Fibroblast of lung (primary cell): Measurements from ENCODE around the gene FBXL14. TPM values are rescaled to one million over a fixed set of nuclear protein-coding genes. Genes with fewer than 3 reads are reported as not detected.

Experiments
- DNase-seq, 2 donors: peaks; one replicate each; pipeline versions ENCODE4 v3.0.0 to v3.0.0-alpha.2; 2010; ENCODE audit warnings: low read depth in 2 of 2
- H2AFZ ChIP-seq: 2 replicates; pipeline ENCODE4 v1.5.1; 2012; ENCODE audit warnings: low read length, control low read depth, inconsistent platforms
- H3K27ac ChIP-seq: 2 replicates; pipeline ENCODE4 v1.5.1; 2011; ENCODE audit warnings: low read length, control low read depth; ENCODE audit not compliant: insufficient read depth
- H3K27me3 ChIP-seq: 2 replicates; pipeline ENCODE4 v1.5.1; 2011; ENCODE audit warnings: mild to moderate bottlenecking, low read length; ENCODE audit not compliant: control insufficient read depth, insufficient read depth
- H3K36me3 ChIP-seq: 2 replicates; pipeline ENCODE4 v1.5.1; 2011; ENCODE audit warnings: low read length; ENCODE audit not compliant: control insufficient read depth, insufficient read depth
- H3K4me1 ChIP-seq: 2 replicates; pipeline ENCODE4 v1.5.1; 2011; ENCODE audit warnings: low read length; ENCODE audit not compliant: control insufficient read depth, insufficient read depth; ENCODE audit errors: extremely low read depth
- H3K4me2 ChIP-seq: 2 replicates; pipeline ENCODE4 v1.5.1; 2011; ENCODE audit warnings: low read length, control low read depth; ENCODE audit not compliant: insufficient read depth; ENCODE audit errors: extremely low read depth
- H3K4me3 ChIP-seq, 4 experiments: fragments of 200-600 bp in 1 of 4; sonication (generic) in 1 of 4; replicated peaks in 1 of 4; 2 replicates each; pipeline ENCODE4 v1.5.1; 2011 to 2016; ENCODE audit warnings: low read length in 4 of 4, low read depth in 3 of 4, mild to moderate bottlenecking in 3 of 4, control low read depth in 2 of 4, inconsistent platforms in 1 of 4, mixed read lengths in 1 of 4; ENCODE audit not compliant: insufficient read depth in 1 of 4; ENCODE audit errors: control extremely low read depth in 1 of 4
- H3K79me2 ChIP-seq: 2 replicates; pipeline ENCODE4 v1.5.1; 2012; ENCODE audit warnings: mild to moderate bottlenecking, low read length, inconsistent platforms; ENCODE audit not compliant: control insufficient read depth, insufficient read depth
- H3K9ac ChIP-seq: 2 replicates; pipeline ENCODE4 v1.5.1; 2011; ENCODE audit warnings: mild to moderate bottlenecking, low read length, control low read depth; ENCODE audit not compliant: insufficient read depth
- H3K9me3 ChIP-seq: 2 replicates; pipeline ENCODE4 v1.5.1; 2012; ENCODE audit warnings: low read depth, low read length; ENCODE audit not compliant: control insufficient read depth, insufficient read depth
- H4K20me1 ChIP-seq: 2 replicates; pipeline ENCODE4 v1.5.1; 2011; ENCODE audit warnings: low read length; ENCODE audit not compliant: control insufficient read depth, insufficient read depth; ENCODE audit errors: extremely low read depth
- CTCF ChIP-seq, 2 donors: IDR thresholded peaks in 1 of 2; conservative IDR thresholded peaks in 1 of 2; 1 replicate in 1 of 2; 2 replicates in 1 of 2; pipeline ENCODE4 v1.5.1; 2011 to 2012; ENCODE audit warnings: low read length in 2 of 2, control low read depth in 1 of 2, inconsistent platforms in 1 of 2, low read depth in 1 of 2, mild to moderate bottlenecking in 1 of 2
- EZH2 ChIP-seq: IDR thresholded peaks from 2 replicates; pipeline ENCODE4 v1.5.1; 2012; ENCODE audit warnings: low read length, control low read depth, mild to moderate bottlenecking; ENCODE audit errors: missing control alignments
- polyA minus RNA-seq: library from RNA; depleted of rRNA, polyadenylated mRNA; stranded (reverse); fragments of >200 nt; gene quantifications from 2 replicates; pipeline ENCODE4 v1.2.3, GENCODE V29; 2011; ENCODE audit warnings: low replicate concordance
- polyA plus RNA-seq, 2 donors: library from polyadenylated mRNA; depleted of rRNA in 1 of 2; stranded (reverse) in 1 of 2; unstranded in 1 of 2; fragments of >200 nt; gene quantifications; 2 replicates each; pipeline ENCODE4 v1.2.1, GENCODE V29; 2011 to 2012; ENCODE audit warnings: missing spikeins in 1 of 2
- total RNA-seq: library from RNA; depleted of rRNA; stranded (reverse); fragments of >200 nt; gene quantifications from 2 replicates; pipeline ENCODE4 v1.2.1, GENCODE V29; 2014

Gene FBXL14, protein sequence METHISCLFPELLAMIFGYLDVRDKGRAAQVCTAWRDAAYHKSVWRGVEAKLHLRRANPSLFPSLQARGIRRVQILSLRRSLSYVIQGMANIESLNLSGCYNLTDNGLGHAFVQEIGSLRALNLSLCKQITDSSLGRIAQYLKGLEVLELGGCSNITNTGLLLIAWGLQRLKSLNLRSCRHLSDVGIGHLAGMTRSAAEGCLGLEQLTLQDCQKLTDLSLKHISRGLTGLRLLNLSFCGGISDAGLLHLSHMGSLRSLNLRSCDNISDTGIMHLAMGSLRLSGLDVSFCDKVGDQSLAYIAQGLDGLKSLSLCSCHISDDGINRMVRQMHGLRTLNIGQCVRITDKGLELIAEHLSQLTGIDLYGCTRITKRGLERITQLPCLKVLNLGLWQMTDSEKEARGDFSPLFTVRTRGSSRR
- total RNA-seq (6.4 TPM in 2 replicates), polyA plus RNA-seq (2.6 and 3.7 TPM in 2 replicates), polyA minus RNA-seq (5.9 and 6.7 TPM in 2 replicates)
- 3.0 and 4.7 TPM in 2 replicates for polyA plus RNA-seq (2012)

GRCh38 chr12:1594261-1595025, at the start of gene FBXL14:
TSS of gene FBXL14 (minus strand) at chr12:1594581. CDS start at chr12:1594066, 515 bp downstream.
- Histone ChIP-seq H3K4me3 (peak within 1 kb of the TSS; percentile 70 to 88 (median 74)), H2AFZ (peak within 1 kb of the TSS; percentile 47), H4K20me1 (peaks cover 2% of the 10 kb centered on the region), H3K36me3 (peaks cover 2% of the 10 kb centered on the region), H3K27me3 (no peaks in the 10 kb centered on the region), H3K9me3 (no peaks in the 10 kb centered on the region), H3K79me2 (peaks cover 75% of the 10 kb centered on the region), H3K4me1 (peaks cover 17% of the 10 kb centered on the region), H3K9ac (peak within 1 kb of the TSS; percentile 81), H3K4me2 (peak within 1 kb of the TSS; percentile 98), H3K27ac (peak within 1 kb of the TSS; percentile 86)
- DNase-seq = peak; percentile 87 to 88
- no peak for TF ChIP-seq EZH2
- TF ChIP-seq CTCF (conservative IDR thresholded peaks at IDR 0.05 in 1 of 2, IDR thresholded peaks at IDR 0.05 in 1 of 2; ENCODE audit: low read depth in 1 of 2, low read length in 2 of 2) = no peak

GRCh38 chr12:1643905-1644533, 49.6 kb upstream of the FBXL14 start:
- H3K79me2 ChIP-seq = peaks cover 13% of the 10 kb centered on the region
- TF ChIP-seq EZH2 (no peak), CTCF (conservative IDR thresholded peaks at IDR 0.05 in 1 of 2, IDR thresholded peaks at IDR 0.05 in 1 of 2; ENCODE audit: low read depth in 1 of 2, low read length in 2 of 2) (no peak)
- peak overlapping the region; percentile 78 for H3K4me2 ChIP-seq
- H3K27me3 ChIP-seq = no peaks in the 10 kb centered on the region
- no peak overlapping the region for H3K4me3 ChIP-seq
- peak overlapping the region; percentile 6 for H3K27ac ChIP-seq
- DNase-seq = no peak
- no peaks in the 10 kb centered on the region for H3K9me3 ChIP-seq
- H3K4me1 ChIP-seq = peaks cover 13% of the 10 kb centered on the region
- peaks cover 18% of the 10 kb centered on the region for H3K36me3 ChIP-seq
- no peak overlapping the region for H2AFZ ChIP-seq
- no peak overlapping the region for H3K9ac ChIP-seq
- no peaks in the 10 kb centered on the region for H4K20me1 ChIP-seq

- peaks cover 15% of the 10 kb centered on the region for H3K79me2 ChIP-seq
- H3K27ac ChIP-seq = no peak overlapping the region
- no peaks in the 10 kb centered on the region for H3K9me3 ChIP-seq
- no peak overlapping the region for H3K4me3 ChIP-seq
- no peak overlapping the region for H2AFZ ChIP-seq
- DNase-seq = no peak
- no peak overlapping the region for H3K9ac ChIP-seq
- H4K20me1 ChIP-seq = no peaks in the 10 kb centered on the region
- peaks cover 18% of the 10 kb centered on the region for H3K36me3 ChIP-seq
- H3K4me1 ChIP-seq = peaks cover 13% of the 10 kb centered on the region
- no peak overlapping the region for H3K4me2 ChIP-seq
- no peak for TF ChIP-seq CTCF (conservative IDR thresholded peaks at IDR 0.05 in 1 of 2, IDR thresholded peaks at IDR 0.05 in 1 of 2; ENCODE audit: low read depth in 1 of 2, low read length in 2 of 2)
- no peak for TF ChIP-seq EZH2
- no peaks in the 10 kb centered on the region for H3K27me3 ChIP-seq
These were observed 48.7 kb upstream of the FBXL14 start for GRCh38 chr12:1643043-1643442.
